Caco-2 (cell line): Measurements from ENCODE around the gene LHPP. TPM values are rescaled to one million over a fixed set of nuclear protein-coding genes. Genes with fewer than 3 reads are reported as not detected.

ENCODE experiments used
- BruUV-seq: library from RNA; stranded (reverse); fragments of 400-500 nt; replicated peaks from 2 replicates; lab custom pipeline; 2021; lab: Mats Ljungman, UMichigan
- CTCF ChIA-PET: fragments of 300-600 bp; sonication (Branson Sonifier 250); formaldehyde crosslinking; loops from one replicate; lab custom pipeline; 2022; ENCODE audit warnings: antibody characterized with exemption; lab: Charles Lee
- POLR2A ChIA-PET: fragments of 300-600 bp; sonication (Branson Sonifier 250); formaldehyde crosslinking; loops from one replicate; lab custom pipeline; 2022; ENCODE audit warnings: antibody characterized with exemption; lab: Charles Lee
- DNase-seq, 2 experiments: peaks; one replicate each; pipeline versions ENCODE4 v3.0.0 to v3.0.0-alpha.2; 2020 to 2022
- H3K27me3 ChIP-seq: replicated peaks from 2 replicates; pipeline ENCODE4 v1.6.0; 2011; ENCODE audit warnings: low read length; ENCODE audit not compliant: control insufficient read depth, insufficient read depth
- H3K36me3 ChIP-seq: 2 replicates; pipeline ENCODE4 v1.5.1; 2011; ENCODE audit warnings: low read length; ENCODE audit not compliant: control insufficient read depth, insufficient read depth
- H3K4me1 ChIP-seq: fragments of 250-450 bp; sonication (Bioruptor Pico); 2 replicates; pipeline ENCODE4 v1.5.1; 2020; ENCODE audit warnings: mild to moderate bottlenecking
- H3K4me3 ChIP-seq: 2 replicates; pipeline ENCODE4 v1.5.1; 2011; ENCODE audit warnings: low read depth, mild to moderate bottlenecking, control low read depth, low read length
- H3K9me3 ChIP-seq: fragments of 250-450 bp; sonication (Bioruptor Pico); 2 replicates; pipeline ENCODE4 v1.5.1; 2020; ENCODE audit warnings: mild to moderate bottlenecking, moderate library complexity
- H3K27ac Mint-ChIP-seq: one replicate; pipeline ENCODE4 v1.8.0; 2022; ENCODE audit warnings: mixed read lengths; ENCODE audit not compliant: unreplicated experiment
- H3K27me3 Mint-ChIP-seq: one replicate; pipeline ENCODE4 v1.8.0; 2022; ENCODE audit warnings: mixed read lengths; ENCODE audit not compliant: insufficient read depth, unreplicated experiment
- H3K36me3 Mint-ChIP-seq: one replicate; pipeline ENCODE4 v1.8.0; 2022; ENCODE audit warnings: mild to moderate bottlenecking, mixed read lengths; ENCODE audit not compliant: insufficient read depth, unreplicated experiment
- H3K4me1 Mint-ChIP-seq: one replicate; pipeline ENCODE4 v1.8.0; 2022; ENCODE audit warnings: low read depth, mixed read lengths; ENCODE audit not compliant: unreplicated experiment
- H3K4me3 Mint-ChIP-seq: one replicate; pipeline ENCODE4 v1.8.0; 2022; ENCODE audit warnings: mild to moderate bottlenecking, moderate library complexity, mixed read lengths; ENCODE audit not compliant: unreplicated experiment
- H3K9me3 Mint-ChIP-seq: one replicate; pipeline ENCODE4 v1.8.0; 2022; ENCODE audit warnings: mixed read lengths; ENCODE audit not compliant: unreplicated experiment
- CTCF ChIP-seq, 2 experiments: fragments of 200-600 bp in 1 of 2; IDR thresholded peaks; 1 replicate in 1 of 2; 2 replicates in 1 of 2; pipeline versions ENCODE4 v1.5.1 to v1.8.0; 2011 to 2022; ENCODE audit warnings: antibody characterized with exemption in 1 of 2, control low read depth in 1 of 2, inconsistent platforms in 1 of 2, low read depth in 1 of 2, low read length in 1 of 2, mild to moderate bottlenecking in 1 of 2, moderate library complexity in 1 of 2; ENCODE audit not compliant: insufficient read depth in 1 of 2, severe bottlenecking in 1 of 2, unreplicated experiment in 1 of 2
- intact Hi-C: fragments of 100-400 bp; cut with micrococcal nuclease; formaldehyde crosslinking; loops from one replicate; pipeline ENCODE4 v1.10.0; 2022; ENCODE audit not compliant: unreplicated experiment
- total RNA-seq: library from RNA; stranded (reverse); gene quantifications from 2 replicates; pipeline ENCODE4 v1.2.3, GENCODE V29; 2022

Gene LHPP
- total RNA-seq, 1 experiment from 2014 or later: 15.9 TPM

DNA sequence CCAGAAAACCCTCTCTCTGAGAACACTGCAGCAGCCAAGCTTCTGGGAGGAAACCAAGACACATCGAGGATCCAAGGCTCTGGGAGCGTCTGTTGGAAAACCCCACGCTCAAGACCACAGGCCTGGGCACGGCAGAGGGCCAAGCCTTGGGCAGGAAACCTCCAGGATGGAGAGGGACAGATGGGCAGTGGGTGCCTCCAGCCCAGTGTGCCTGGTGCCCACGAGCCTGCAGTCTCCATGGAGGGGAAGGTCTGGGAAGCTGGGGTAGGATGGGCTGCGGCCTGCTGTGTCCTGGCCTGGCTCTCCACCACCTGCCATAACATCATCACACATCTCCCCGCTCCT, 186.5 kb downstream of the LHPP start:
- H3K36me3 ChIP-seq: no peaks in the 10 kb centered on the region
- TF ChIP-seq CTCF (IDR thresholded peaks at IDR 0.05; ENCODE audit: insufficient read depth in 1 of 2, low read depth in 1 of 2, low read length in 1 of 2, severe bottlenecking in 1 of 2, unreplicated experiment in 1 of 2): no peak
- H3K9me3 Mint-ChIP-seq: no peaks in the 10 kb centered on the region
- ChIA-PET CTCF (no interaction called here), POLR2A (no interaction called here)
- no peak overlapping the region for H3K27ac Mint-ChIP-seq
- no peak for DNase-seq
- no peaks in the 10 kb centered on the region for H3K27me3 ChIP-seq
- H3K4me3 ChIP-seq: no peak overlapping the region
- H3K4me3 Mint-ChIP-seq: no peak overlapping the region
- H3K27me3 Mint-ChIP-seq: no peaks in the 10 kb centered on the region
- intact Hi-C loops: no loop called here
- no peaks in the 10 kb centered on the region for H3K9me3 ChIP-seq
- no peaks in the 10 kb centered on the region for H3K36me3 Mint-ChIP-seq
- BruUV-seq: no TSS peak
- no peaks in the 10 kb centered on the region for H3K4me1 Mint-ChIP-seq
- H3K4me1 ChIP-seq: no peaks in the 10 kb centered on the region; the same call in 1 of the 2 replicates

GRCh38 chr10:124648738-124649137, 187.1 kb downstream of the LHPP start:
- BruUV-seq: no TSS peak
- intact Hi-C loops: no loop called here
- TF ChIP-seq CTCF (IDR thresholded peaks at IDR 0.05; ENCODE audit: insufficient read depth in 1 of 2, low read depth in 1 of 2, low read length in 1 of 2, severe bottlenecking in 1 of 2, unreplicated experiment in 1 of 2): no peak
- Histone ChIP-seq H3K36me3 (no peaks in the 10 kb centered on the region), H3K9me3 (no peaks in the 10 kb centered on the region), H3K27me3 (no peaks in the 10 kb centered on the region), H3K4me1 (no peaks in the 10 kb centered on the region; the same call in 1 of the 2 replicates), H3K4me3 (no peak overlapping the region)
- Mint-ChIP-seq H3K9me3 (no peaks in the 10 kb centered on the region), H3K4me3 (no peak overlapping the region), H3K4me1 (no peaks in the 10 kb centered on the region), H3K36me3 (no peaks in the 10 kb centered on the region), H3K27me3 (no peaks in the 10 kb centered on the region), H3K27ac (no peak overlapping the region)
- ChIA-PET CTCF (no interaction called here), POLR2A (no interaction called here)
- DNase-seq: no peak

DNA sequence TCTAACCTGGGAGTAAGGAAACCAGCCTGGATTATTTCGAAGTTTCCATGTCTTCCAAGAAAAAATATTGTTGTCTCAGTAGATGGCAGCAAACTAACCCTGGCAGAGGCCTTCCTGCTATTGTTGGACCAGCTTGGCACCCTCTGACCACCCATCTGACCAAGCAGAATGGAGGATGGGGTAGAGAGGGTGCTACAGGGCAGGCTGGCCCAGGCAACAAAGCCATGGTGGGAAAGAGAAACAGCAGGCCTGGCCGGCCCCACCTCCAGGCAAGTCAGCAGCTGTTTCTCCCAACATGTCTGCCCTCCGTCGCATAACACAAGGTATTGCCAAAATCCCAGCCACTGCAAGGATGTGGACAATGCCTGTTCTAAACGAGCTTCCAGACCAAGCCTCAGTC, 187.6 kb downstream of the LHPP start:
- Histone ChIP-seq H3K27me3 (no peaks in the 10 kb centered on the region), H3K4me3 (no peak overlapping the region), H3K9me3 (no peaks in the 10 kb centered on the region), H3K36me3 (no peaks in the 10 kb centered on the region), H3K4me1 (no peaks in the 10 kb centered on the region; the same call in 1 of the 2 replicates)
- ChIA-PET POLR2A (no interaction called here), CTCF (interaction anchor here (0.5 kb wide), 1 partner anchor 303 kb away, joined by 3 read pairs; no protein-coding TSS in a partner anchor)
- no peak overlapping the region for H3K27ac Mint-ChIP-seq
- H3K4me3 Mint-ChIP-seq: no peak overlapping the region
- no peaks in the 10 kb centered on the region for H3K36me3 Mint-ChIP-seq
- no peaks in the 10 kb centered on the region for H3K9me3 Mint-ChIP-seq
- BruUV-seq: no TSS peak
- no peaks in the 10 kb centered on the region for H3K4me1 Mint-ChIP-seq
- intact Hi-C loops: no loop called here
- TF ChIP-seq CTCF (IDR thresholded peaks at IDR 0.05; ENCODE audit: insufficient read depth in 1 of 2, low read depth in 1 of 2, low read length in 1 of 2, severe bottlenecking in 1 of 2, unreplicated experiment in 1 of 2): no peak
- H3K27me3 Mint-ChIP-seq: no peaks in the 10 kb centered on the region
- DNase-seq: no peak
